ENCODE results near the gene SETD2. TPM values are rescaled to one million over a fixed set of nuclear protein-coding genes. Genes with fewer than 3 reads are reported as not detected.

SETD2 gene
- total and polyA plus RNA-seq, 2 donors (not counting 1 experiment from before 2014, with no cell fraction given): 22.6 to 91.4 TPM

GRCh38 chr3:46968783-46969428 lies 195.0 kb downstream of the SETD2 start:
- peaks cover 97% of the 10 kb centered on the region for H3K79me2 ChIP-seq (ENCODE audit: control insufficient read depth, insufficient read depth, low read length)
- Mint-ChIP-seq H3K4me3 (peak overlapping the region; percentile 7), H3K4me1 (peaks cover 83% of the 10 kb centered on the region), H3K9me3 (ENCODE audit: insufficient read depth) (no peaks in the 10 kb centered on the region), H3K27me3 (no peaks in the 10 kb centered on the region), H3K27ac (peak overlapping the region; percentile 37)
- peak overlapping the region; percentile 9 for H3K4me2 ChIP-seq (replicated peaks; ENCODE audit: low read depth, low read length, poor library complexity, severe bottlenecking)
- 65% methylated on average over 6 of the region's 9 CpGs for WGBS (ENCODE audit: insufficient coverage)
- H4K20me1 ChIP-seq (ENCODE audit: control insufficient read depth, insufficient read depth, low read length, poor library complexity, severe bottlenecking): peaks cover 92% of the 10 kb centered on the region
- peaks cover 90 to 91% of the 10 kb centered on the region in 2 donors for H3K4me1 ChIP-seq (ENCODE audit: control insufficient read depth in 2 of 2, insufficient read depth in 2 of 2, low read length in 2 of 2)
- DNase-seq: no peak
- no peak for ATAC-seq (ENCODE audit: low read depth)
- TF ChIP-seq EZH2 (IDR thresholded peaks at IDR 0.05; ENCODE audit: borderline replicate concordance, insufficient read depth, low read depth, low read length, poor library complexity, severe bottlenecking): no peak
- no peak for TF ChIP-seq CTCF (IDR thresholded peaks at IDR 0.05)
- POLR2A ChIA-PET: interaction anchor here (1.8 kb wide), 1 partner anchor 10 kb away, joined by 4 read pairs; the partner anchor contains the start of gene NBEAL2
- H3K9ac ChIP-seq (ENCODE audit: low read length): no peak overlapping the region
- H3K9me3 ChIP-seq (ENCODE audit: control extremely low read depth in 1 of 3, control insufficient read depth in 2 of 3, insufficient read depth in 1 of 3, low read length in 2 of 3): no peaks in the 10 kb centered on the region
- intact Hi-C loops (cut with micrococcal nuclease): no loop called here
- H3K4me3 ChIP-seq (ENCODE audit: control extremely low read depth in 1 of 5, extremely low read depth in 1 of 5, insufficient read depth in 1 of 5, low read depth in 2 of 5, low read length in 4 of 5): no peak overlapping the region
- CTCF ChIA-PET: interaction anchor here (0.9 to 3.9 kb wide), 4 partner anchors 29 to 355 kb away, joined by 4 to 24 read pairs (median 4); no protein-coding TSS in a partner anchor
- H2AFZ ChIP-seq (ENCODE audit: insufficient read depth, low read depth, low read length, poor library complexity, severe bottlenecking): no peak overlapping the region
- H3K27ac ChIP-seq (ENCODE audit: low read length in 2 of 2): peak overlapping the region in 1 of 2 donors; percentile 27
- peaks cover 0 to 20% of the 10 kb centered on the region in 2 experiments for H3K36me3 ChIP-seq (replicated peaks in 1 of 2; ENCODE audit: control extremely low read depth in 1 of 2, control insufficient read depth in 1 of 2, extremely low read depth in 1 of 2, insufficient read depth in 2 of 2, low read length in 1 of 2)
- H3K27me3 ChIP-seq (replicated peaks in 1 of 4; ENCODE audit: control extremely low read depth in 1 of 4, control insufficient read depth in 3 of 4, insufficient read depth in 4 of 4, low read length in 3 of 4): no peaks in the 10 kb centered on the region

DNA sequence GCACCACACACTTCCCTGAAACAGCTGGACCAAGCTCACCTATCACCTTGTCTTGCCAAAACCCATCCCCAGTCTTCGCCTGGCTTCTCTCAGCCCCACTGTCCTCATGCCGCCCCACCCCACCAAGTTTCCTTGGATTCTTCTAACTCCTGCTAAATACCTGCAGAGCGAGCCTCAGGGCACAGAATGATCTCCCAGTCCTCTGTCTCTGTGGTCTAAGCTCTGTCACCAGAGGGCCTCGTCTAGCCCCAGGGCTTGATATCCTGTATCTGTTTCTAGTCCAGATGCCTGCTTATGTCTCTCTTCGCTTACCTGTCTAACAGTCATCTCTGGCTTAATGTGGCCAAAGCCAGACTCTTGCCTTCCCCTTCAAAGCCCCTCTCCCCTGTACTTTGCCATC lies 197.1 kb downstream of the SETD2 start:
- Histone ChIP-seq H3K79me2 (ENCODE audit: control insufficient read depth, insufficient read depth, low read length) (peaks cover 93% of the 10 kb centered on the region), H3K9me3 (ENCODE audit: control extremely low read depth in 1 of 3, control insufficient read depth in 2 of 3, insufficient read depth in 1 of 3, low read length in 2 of 3) (no peaks in the 10 kb centered on the region), H3K4me3 (ENCODE audit: control extremely low read depth in 1 of 5, extremely low read depth in 1 of 5, insufficient read depth in 1 of 5, low read depth in 2 of 5, low read length in 4 of 5) (no peak overlapping the region), H3K36me3 (replicated peaks in 1 of 2; ENCODE audit: control extremely low read depth in 1 of 2, control insufficient read depth in 1 of 2, extremely low read depth in 1 of 2, insufficient read depth in 2 of 2, low read length in 1 of 2) (peaks cover 0 to 30% of the 10 kb centered on the region in 2 experiments), H4K20me1 (ENCODE audit: control insufficient read depth, insufficient read depth, low read length, poor library complexity, severe bottlenecking) (peaks cover 88% of the 10 kb centered on the region), H2AFZ (ENCODE audit: insufficient read depth, low read depth, low read length, poor library complexity, severe bottlenecking) (no peak overlapping the region), H3K27me3 (replicated peaks in 1 of 4; ENCODE audit: control extremely low read depth in 1 of 4, control insufficient read depth in 3 of 4, insufficient read depth in 4 of 4, low read length in 3 of 4) (no peaks in the 10 kb centered on the region), H3K4me2 (replicated peaks; ENCODE audit: low read depth, low read length, poor library complexity, severe bottlenecking) (peak overlapping the region; percentile 61), H3K9ac (ENCODE audit: low read length) (no peak overlapping the region), H3K4me1 (ENCODE audit: control insufficient read depth in 2 of 2, insufficient read depth in 2 of 2, low read length in 2 of 2) (peaks cover 73 to 74% of the 10 kb centered on the region in 2 donors), H3K27ac (ENCODE audit: low read length in 2 of 2) (peak overlapping the region in 1 of 2 donors; percentile 37)
- WGBS (ENCODE audit: insufficient coverage): 80% methylated on average over 5 of the region's 5 CpGs
- H3K27ac Mint-ChIP-seq: peak overlapping the region; percentile 92
- CTCF ChIA-PET: interaction anchor here (1.3 to 3.9 kb wide), 4 partner anchors 9 to 36 kb away, joined by 3 to 24 read pairs (median 4); partner anchors contain the start of gene CCDC12
- ATAC-seq (ENCODE audit: low read depth) (no peak), DNase-seq (peak; percentile 23)
- peaks cover 78% of the 10 kb centered on the region for H3K4me1 Mint-ChIP-seq
- no peaks in the 10 kb centered on the region for H3K27me3 Mint-ChIP-seq
- peak overlapping the region; percentile 49 for H3K4me3 Mint-ChIP-seq
- TF ChIP-seq EZH2 (IDR thresholded peaks at IDR 0.05; ENCODE audit: borderline replicate concordance, insufficient read depth, low read depth, low read length, poor library complexity, severe bottlenecking): no peak
- no peak for TF ChIP-seq CTCF (IDR thresholded peaks at IDR 0.05)
- intact Hi-C loops (cut with micrococcal nuclease): no loop called here
- no peaks in the 10 kb centered on the region for H3K9me3 Mint-ChIP-seq (ENCODE audit: insufficient read depth)
- POLR2A ChIA-PET: interaction anchor here (0.9 to 2.4 kb wide), 3 partner anchors 8 to 39 kb away, joined by 3 to 6 read pairs (median 4); partner anchors contain the start of gene CCDC12

Measured in B cell (primary cell).